CD4-positive, alpha-beta T cell treated with Interferon gamma for 1 hour (primary cell): ENCODE results near the gene ZSWIM2.
A peak's percentile ranks its signal among the peaks of the same experiment; 100 is the strongest.
"Not testable (repeated sequence)": the region's sequence is repeated elsewhere in the genome, so short reads cannot be mapped to it uniquely, and the experiment has no call there.

Experiments
- DNase-seq: peaks from one replicate; pipeline ENCODE4 v3.0.0-alpha.2; 2020

The ZSWIM2 gene

DNA sequence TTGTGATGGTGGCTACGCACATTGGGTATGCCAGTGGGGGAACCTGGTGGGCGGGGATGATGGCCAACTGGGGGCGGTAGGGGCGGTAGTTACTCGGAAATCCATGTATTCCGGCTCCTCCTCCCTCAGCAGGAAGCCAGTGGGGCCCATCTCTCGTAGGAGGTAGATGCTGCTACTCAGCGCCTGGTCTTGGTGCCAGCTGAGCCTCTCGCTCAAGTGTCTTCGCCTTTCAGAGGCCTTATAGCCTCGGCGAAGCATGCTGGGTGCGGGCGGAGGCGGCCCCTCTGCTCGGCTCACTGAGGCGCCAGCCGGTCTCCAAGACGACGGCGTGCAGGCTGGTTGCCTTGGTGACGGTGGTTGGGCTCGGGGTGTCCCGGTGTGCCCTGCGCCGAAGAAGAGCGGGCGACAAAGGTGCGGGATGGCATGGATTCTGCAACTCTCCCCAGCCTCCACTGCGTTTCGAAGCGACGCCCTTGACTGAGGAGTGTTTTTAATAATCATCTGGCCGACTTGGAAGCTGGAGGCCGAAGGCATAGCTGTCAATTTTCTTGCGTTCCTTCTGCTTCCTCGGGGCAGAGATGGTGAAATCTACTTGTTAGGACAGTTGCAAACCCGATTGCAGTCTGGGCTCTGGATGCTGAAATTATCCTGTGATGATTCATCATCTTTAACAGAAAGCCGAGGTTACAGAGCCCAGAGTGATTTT, at the start of gene ZSWIM2:
ZSWIM2 (minus strand) TSS at position 298 of the 706 bp plus-strand sequence; CDS start at position 258, 40 bp downstream.
- DNase-seq: peak; percentile 11

- DNase-seq: not testable (repeated sequence)
These were observed 47.2 kb upstream of the ZSWIM2 start for GRCh38 chr2:186896220-186896619.

GRCh38 chr2:186895451-186895850, 46.5 kb upstream of the ZSWIM2 start:
- DNase-seq: no peak

- DNase-seq: no peak
These were observed 45.5 kb upstream of the ZSWIM2 start for GRCh38 chr2:186894478-186894877.

- no peak for DNase-seq
These were observed 43.9 kb upstream of the ZSWIM2 start for GRCh38 chr2:186892821-186893220.

DNA sequence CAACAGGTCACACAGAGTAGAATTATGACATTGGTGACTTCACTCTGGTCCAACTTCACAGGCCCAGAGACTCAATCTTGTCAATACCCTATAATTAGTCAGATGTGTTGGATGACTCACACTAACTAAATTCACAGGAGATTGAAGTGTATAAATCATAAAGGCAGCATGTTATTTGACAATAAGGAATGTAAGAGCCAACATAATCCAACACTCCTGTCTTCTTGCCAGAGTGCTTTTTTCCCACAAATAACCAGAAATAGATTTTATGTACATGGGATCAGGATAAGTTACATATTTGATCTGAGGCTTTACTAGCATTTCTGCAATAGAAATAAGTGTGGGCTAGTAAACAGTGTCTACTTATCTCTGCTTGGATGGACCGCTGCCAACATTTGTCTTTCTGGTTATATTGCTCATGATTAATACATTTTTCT, 42.2 kb upstream of the ZSWIM2 start:
- DNase-seq: no peak

GRCh38 chr2:186889101-186889879, 40.3 kb upstream of the ZSWIM2 start:
- DNase-seq: no peak

- DNase-seq: no peak
These were observed 38.4 kb upstream of the ZSWIM2 start for GRCh38 chr2:186887107-186888090.

- no peak for DNase-seq
These were observed 35.6 kb upstream of the ZSWIM2 start for GRCh38 chr2:186884587-186884986.

DNA sequence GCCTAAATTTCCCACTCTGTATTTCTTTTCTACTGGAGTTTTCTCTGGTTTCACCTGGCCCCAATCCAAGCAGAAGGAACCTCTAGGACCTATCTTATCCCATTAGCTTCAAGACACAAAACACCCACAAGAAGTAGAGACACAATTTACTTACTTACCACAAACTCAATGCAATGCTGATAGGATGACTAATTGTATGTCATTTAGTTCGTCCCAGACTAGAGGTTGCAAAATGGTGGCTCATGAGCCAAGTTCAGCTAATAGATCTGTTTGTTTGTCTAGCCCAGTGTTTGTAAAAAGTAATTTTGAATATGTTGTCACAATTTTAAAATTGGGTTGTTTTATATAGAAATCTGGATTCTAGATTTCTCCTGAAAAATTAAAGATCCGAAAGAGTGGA, 34.7 kb upstream of the ZSWIM2 start:
- no peak for DNase-seq

DNA sequence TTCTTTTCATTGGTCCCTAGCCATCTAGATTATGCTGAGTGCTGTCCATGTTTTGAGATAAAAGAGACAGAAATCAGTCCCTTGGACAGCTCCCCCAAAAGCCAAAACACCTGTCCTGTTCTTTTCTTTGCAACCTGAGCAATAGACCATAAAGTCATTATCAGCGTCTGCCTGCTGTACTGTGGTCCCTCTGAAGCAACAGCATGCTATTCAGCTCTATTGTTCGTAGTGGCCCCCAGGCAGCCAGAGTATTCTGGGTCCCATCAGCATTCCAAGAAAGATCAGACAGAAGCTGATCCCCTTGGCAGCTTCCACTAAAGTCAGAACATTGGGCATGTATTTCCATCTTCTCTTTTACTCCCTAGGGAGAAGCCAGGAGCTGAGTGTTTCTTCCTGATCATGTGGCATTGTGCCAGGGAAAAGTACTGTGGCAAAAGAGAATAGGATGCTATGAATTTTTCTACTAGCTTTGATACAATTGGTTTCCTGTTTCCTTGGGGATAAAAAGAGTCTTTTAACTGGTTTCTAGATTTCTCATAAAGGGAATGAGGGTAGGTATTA, 33.6 kb upstream of the ZSWIM2 start:
- DNase-seq: no peak

DNA sequence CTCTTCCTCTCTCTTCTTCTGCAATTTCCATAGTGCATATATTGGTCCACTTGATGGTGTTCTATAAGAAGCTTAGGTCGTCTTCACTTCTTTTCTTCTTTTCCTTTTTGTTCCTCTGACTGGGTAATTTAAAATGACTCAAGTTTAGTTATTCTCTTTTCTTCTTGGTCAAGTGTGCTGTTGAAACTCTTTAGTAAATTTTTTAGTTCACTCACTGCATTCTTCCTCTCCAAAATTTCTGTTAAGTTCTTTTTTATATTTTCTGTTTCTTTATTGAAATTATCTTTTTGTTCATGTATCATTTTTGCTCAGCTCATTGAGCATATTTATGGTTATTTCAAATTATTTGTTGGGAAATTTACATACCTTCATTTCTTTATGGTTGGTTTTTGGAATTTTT, 32.7 kb upstream of the ZSWIM2 start:
- no peak for DNase-seq

DNA sequence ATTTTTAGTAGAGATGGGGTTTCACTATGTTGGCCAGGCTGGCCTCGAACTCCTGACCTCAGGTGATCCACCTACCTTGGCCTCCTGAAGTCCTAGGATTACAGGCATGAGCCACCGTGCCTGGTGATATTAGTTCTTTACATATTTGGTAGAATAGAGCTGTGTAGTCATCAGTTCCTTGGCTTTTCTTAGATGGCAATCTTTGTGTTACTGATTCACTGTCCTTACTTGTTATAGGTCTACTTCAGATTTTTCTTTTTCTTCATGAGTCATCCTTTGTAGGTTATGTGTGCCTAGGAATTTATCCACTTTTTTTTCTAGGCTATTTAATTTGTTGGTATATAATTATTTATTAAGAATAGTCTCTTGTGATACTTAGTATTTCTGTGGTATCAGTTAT, 30.3 kb upstream of the ZSWIM2 start:
- DNase-seq: no peak

GRCh38 chr2:186874713-186875112, 25.7 kb upstream of the ZSWIM2 start:
- no peak for DNase-seq

DNA sequence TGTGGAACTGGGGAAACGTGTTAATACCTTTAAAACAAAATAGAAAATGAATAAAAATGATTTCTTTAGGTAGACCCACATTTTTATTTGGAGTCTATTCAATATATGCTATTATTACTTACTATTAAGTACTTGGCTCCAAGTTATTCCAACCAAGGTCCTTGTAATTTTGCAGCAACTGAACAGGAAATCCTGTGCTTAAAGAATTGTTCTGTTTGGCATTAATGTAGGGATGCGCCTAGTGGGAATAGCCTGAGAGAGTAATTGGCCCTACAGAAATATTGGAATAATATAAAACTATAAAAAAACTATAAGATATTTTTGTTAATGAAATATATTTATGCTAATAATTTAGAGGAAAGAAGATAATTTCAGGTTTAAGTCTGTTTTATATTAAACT, 22.9 kb upstream of the ZSWIM2 start:
- DNase-seq: no peak

- no peak for DNase-seq
These were observed 19.4 kb upstream of the ZSWIM2 start for GRCh38 chr2:186868344-186868743.

- DNase-seq: no peak
These were observed 14.1 kb upstream of the ZSWIM2 start for GRCh38 chr2:186862869-186863709.

DNA sequence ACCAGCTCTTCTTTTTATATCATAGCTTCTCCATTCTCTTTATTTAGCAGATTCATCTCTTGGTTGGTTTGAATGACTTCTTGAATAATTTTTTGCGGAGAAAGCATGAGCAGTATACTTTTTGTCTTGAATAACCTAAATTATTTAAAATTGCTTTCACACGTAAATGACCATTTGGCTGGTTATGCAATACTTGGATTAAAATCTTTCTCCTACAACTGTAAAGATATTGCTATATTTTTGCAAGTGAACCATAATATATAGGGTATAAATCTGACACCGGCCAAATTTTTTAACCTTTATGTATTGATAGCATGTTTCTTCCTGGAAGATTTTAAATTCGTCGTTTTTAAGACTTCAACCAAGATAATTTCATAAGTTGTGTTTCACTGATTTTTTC, 6.2 kb upstream of the ZSWIM2 start:
- no peak for DNase-seq

DNA sequence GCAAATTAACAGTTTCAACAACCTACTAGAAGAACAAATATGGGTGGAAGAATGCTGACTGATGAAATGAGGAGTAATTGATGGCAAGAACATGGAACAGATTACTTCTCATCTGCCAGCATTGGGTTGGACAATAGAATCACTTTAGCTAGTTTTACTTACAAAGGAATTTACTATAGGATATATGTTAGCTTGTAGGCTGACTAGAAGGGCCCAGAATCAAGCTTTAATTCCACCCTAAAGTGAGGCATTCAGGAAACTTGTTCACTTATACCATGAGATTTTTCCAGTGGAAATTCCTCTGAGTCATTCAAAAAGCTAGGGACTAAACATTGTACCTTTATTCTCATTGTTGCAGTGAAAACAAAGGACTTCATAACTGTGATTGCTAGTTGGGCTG, 5.0 kb upstream of the ZSWIM2 start:
- DNase-seq: no peak

GRCh38 chr2:186852508-186852907, 3.5 kb upstream of the ZSWIM2 start:
- no peak for DNase-seq

DNA sequence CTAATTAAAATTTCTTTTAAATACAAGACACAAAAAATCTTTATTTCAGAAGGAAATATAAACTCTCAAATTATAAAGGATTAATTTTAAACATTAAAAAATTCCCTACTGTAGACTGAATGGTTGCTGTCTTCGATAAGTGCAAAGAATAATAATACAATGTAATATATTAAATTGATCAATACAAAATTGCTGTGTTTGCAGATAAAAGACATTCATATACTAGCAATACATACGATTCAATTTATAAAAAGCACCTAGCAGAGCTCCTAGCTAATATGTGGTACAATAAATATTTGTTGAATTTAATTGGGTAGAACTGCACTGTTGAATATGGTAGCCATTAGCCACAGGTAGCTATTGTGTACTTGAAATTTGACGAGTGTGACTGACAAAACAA, 6.6 kb downstream of the ZSWIM2 start:
- no peak for DNase-seq

DNA sequence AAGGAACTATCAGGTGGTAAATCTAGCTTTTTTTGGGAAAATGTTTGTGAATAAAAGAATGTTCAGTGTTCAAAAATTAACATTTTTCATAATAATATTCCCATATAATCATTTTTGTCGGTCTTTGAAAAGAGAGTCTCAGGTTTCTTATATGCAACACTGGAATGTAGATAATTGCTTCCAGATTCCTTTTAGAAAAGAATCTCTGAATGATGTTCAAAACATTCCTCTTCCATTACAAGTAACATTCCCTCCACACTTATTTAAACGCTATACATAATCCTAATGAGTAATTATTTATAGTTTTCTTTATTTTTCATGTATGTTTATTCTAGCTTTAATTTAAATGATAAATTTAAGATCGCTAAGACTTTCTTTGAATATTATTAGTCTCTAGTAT, 7.0 kb downstream of the ZSWIM2 start:
- DNase-seq: no peak
